HFFc6 (cell line): ENCODE data around the gene BUB1. TPM values are rescaled to one million over a fixed set of nuclear protein-coding genes. Genes with fewer than 3 reads are reported as not detected.

Source experiments
- DNase-seq: peaks from one replicate; pipeline ENCODE4 v3.0.0-alpha.2; 2018
- H3K27ac Mint-ChIP-seq: 2 replicates; pipeline ENCODE4 v1.8.0; 2020; ENCODE audit warnings: mild to moderate bottlenecking, mixed read lengths
- H3K27me3 Mint-ChIP-seq: 2 replicates; pipeline ENCODE4 v1.8.0; 2021; ENCODE audit warnings: mild to moderate bottlenecking, moderate library complexity, mixed read lengths; ENCODE audit not compliant: insufficient read depth
- H3K36me3 Mint-ChIP-seq: 2 replicates; pipeline ENCODE4 v1.8.0; 2021; ENCODE audit warnings: low read depth, mixed read lengths
- H3K4me1 Mint-ChIP-seq: 2 replicates; pipeline ENCODE4 v1.8.0; 2020; ENCODE audit warnings: low read depth, mixed read lengths
- H3K4me3 Mint-ChIP-seq: 2 replicates; pipeline ENCODE4 v1.8.0; 2020; ENCODE audit warnings: mild to moderate bottlenecking, moderate library complexity, mixed read lengths
- H3K9me3 Mint-ChIP-seq: 2 replicates; pipeline ENCODE4 v1.8.0; 2020; ENCODE audit warnings: mild to moderate bottlenecking, mixed read lengths
- total RNA-seq, 6 experiments: library from RNA; stranded (reverse); fragmentation: NEBNext Ultra II Directional; extraction: Animal tissue kit (Norgen Biotek cat#: 25700); gene quantifications; 2 replicates in 1 of 6; 3 replicates in 5 of 6; pipeline ENCODE4 v1.2.3, GENCODE V29; 2021
- TF ChIP-seq, protein P1 (sequence below): fragments of 200-600 bp; sonication (generic); IDR thresholded peaks from 2 replicates; pipeline ENCODE4 v1.5.0; 2021; ENCODE audit warnings: antibody characterized with exemption, mild to moderate bottlenecking

Gene BUB1
- total RNA-seq, 6 experiments from 2014 or later = 16.6 to 52.3 (median 47.6) TPM

DNA sequence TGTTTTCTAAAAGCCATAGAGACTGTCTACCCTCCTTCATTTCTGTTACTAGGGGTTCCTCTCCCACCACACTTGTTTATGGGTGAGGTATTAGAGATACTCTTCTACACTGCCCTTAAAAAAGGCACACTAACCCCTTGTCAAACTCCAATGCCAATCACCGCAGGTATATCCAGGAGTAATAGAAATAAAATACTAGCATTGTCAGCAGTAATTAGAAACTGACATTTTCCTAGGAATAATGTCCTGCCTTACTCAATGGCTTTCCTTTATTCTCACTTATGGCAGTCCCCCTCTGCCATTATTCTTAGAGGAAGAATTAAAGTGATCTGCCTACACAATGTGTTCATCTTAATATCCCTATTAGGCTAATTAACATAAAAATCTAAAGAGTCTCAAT lies 5.0 kb upstream of the BUB1 start:
- Mint-ChIP-seq H3K36me3 (peaks cover 6% of the 10 kb centered on the region; the same call in 1 of the 2 replicates), H3K27ac (no peak overlapping the region), H3K27me3 (peaks cover 27% of the 10 kb centered on the region), H3K4me1 (peaks cover 14% of the 10 kb centered on the region), H3K9me3 (peaks cover 6% of the 10 kb centered on the region), H3K4me3 (no peak overlapping the region)
- TF ChIP-seq, protein P1, sequence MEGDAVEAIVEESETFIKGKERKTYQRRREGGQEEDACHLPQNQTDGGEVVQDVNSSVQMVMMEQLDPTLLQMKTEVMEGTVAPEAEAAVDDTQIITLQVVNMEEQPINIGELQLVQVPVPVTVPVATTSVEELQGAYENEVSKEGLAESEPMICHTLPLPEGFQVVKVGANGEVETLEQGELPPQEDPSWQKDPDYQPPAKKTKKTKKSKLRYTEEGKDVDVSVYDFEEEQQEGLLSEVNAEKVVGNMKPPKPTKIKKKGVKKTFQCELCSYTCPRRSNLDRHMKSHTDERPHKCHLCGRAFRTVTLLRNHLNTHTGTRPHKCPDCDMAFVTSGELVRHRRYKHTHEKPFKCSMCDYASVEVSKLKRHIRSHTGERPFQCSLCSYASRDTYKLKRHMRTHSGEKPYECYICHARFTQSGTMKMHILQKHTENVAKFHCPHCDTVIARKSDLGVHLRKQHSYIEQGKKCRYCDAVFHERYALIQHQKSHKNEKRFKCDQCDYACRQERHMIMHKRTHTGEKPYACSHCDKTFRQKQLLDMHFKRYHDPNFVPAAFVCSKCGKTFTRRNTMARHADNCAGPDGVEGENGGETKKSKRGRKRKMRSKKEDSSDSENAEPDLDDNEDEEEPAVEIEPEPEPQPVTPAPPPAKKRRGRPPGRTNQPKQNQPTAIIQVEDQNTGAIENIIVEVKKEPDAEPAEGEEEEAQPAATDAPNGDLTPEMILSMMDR = no peak
- no peak for DNase-seq

DNA sequence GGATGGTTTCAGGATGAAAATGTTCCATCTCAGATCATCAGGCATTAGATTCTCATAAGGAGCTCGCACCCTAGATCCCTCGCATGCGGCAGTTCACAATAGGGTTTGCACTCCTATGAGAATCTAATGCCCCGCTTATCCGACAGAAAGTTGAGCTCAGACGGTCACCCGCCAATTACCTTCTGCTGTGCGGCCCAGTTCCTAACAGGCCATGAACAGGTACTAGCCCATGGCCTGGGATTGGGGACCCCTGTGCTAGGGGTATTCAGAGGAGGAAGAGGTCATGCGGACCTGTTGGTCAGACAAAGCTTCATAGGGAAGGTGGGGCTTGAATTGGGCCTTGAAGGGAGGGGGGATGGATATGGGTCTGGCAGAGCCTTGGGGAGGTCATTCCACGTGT lies 4.4 kb upstream of the BUB1 start:
- no peak overlapping the region for H3K4me3 Mint-ChIP-seq
- H3K27ac Mint-ChIP-seq = no peak overlapping the region
- TF ChIP-seq, protein P1 = no peak
- no peaks in the 10 kb centered on the region for H3K36me3 Mint-ChIP-seq
- H3K4me1 Mint-ChIP-seq = peaks cover 15% of the 10 kb centered on the region
- H3K9me3 Mint-ChIP-seq = peaks cover under 1% of the 10 kb centered on the region; the same call in 1 of the 2 replicates
- no peak for DNase-seq
- peaks cover 23% of the 10 kb centered on the region for H3K27me3 Mint-ChIP-seq

DNA sequence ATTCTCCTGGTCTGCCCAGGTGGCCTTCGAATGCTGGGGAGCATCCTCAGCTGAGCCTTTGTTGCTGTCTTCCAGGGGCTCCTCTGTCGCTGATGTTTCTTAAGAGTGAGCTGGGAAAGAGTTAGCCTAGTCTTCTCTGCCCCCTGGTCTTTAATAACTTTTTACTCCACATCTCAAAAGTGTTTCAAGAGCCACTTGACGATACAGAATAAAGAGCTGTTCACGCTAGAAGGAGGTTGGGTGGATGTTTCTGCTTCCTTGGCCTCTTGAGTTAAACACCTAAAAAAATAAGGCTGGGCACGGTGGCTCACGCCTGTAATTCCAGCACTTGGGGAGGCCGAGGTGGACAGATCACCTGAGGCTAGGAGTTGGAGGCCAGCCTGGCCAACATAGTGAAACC lies 2.8 kb upstream of the BUB1 start:
- no peak overlapping the region for H3K27ac Mint-ChIP-seq
- peaks cover 21% of the 10 kb centered on the region for H3K27me3 Mint-ChIP-seq
- H3K4me3 Mint-ChIP-seq = no peak overlapping the region

GRCh38 chr2:110679865-110680264 lies 2.0 kb upstream of the BUB1 start:
- TF ChIP-seq, protein P1 = no peak
- DNase-seq = no peak
- Mint-ChIP-seq H3K27ac (peak overlapping the region; percentile 98; the same call in 1 of the 2 replicates), H3K9me3 (no peaks in the 10 kb centered on the region), H3K4me3 (peak overlapping the region; percentile 98), H3K4me1 (peaks cover 39% of the 10 kb centered on the region), H3K36me3 (peaks cover 12% of the 10 kb centered on the region; the same call in 1 of the 2 replicates), H3K27me3 (peaks cover 15% of the 10 kb centered on the region)

More for the DNA sequence above, 2.8 kb upstream of the BUB1 start:
- H3K4me1 Mint-ChIP-seq = peaks cover 31% of the 10 kb centered on the region
- TF ChIP-seq, protein P1 = no peak
- H3K9me3 Mint-ChIP-seq = no peaks in the 10 kb centered on the region
- peaks cover 7% of the 10 kb centered on the region; the same call in 1 of the 2 replicates for H3K36me3 Mint-ChIP-seq
- DNase-seq = no peak

- peak overlapping the region; percentile 98 for H3K27ac Mint-ChIP-seq
- TF ChIP-seq, protein P1 = peak; percentile 24
- peak; percentile 5 for DNase-seq
- peaks cover 13% of the 10 kb centered on the region for H3K27me3 Mint-ChIP-seq
- no peaks in the 10 kb centered on the region for H3K9me3 Mint-ChIP-seq
- H3K4me1 Mint-ChIP-seq = peaks cover 45% of the 10 kb centered on the region
- H3K36me3 Mint-ChIP-seq = peaks cover 13% of the 10 kb centered on the region; the same call in 1 of the 2 replicates
- H3K4me3 Mint-ChIP-seq = peak overlapping the region; percentile 98
These were observed 1.5 kb upstream of the BUB1 start for GRCh38 chr2:110679337-110679707.
